ENCODE data around the gene JCHAIN.

DNA sequence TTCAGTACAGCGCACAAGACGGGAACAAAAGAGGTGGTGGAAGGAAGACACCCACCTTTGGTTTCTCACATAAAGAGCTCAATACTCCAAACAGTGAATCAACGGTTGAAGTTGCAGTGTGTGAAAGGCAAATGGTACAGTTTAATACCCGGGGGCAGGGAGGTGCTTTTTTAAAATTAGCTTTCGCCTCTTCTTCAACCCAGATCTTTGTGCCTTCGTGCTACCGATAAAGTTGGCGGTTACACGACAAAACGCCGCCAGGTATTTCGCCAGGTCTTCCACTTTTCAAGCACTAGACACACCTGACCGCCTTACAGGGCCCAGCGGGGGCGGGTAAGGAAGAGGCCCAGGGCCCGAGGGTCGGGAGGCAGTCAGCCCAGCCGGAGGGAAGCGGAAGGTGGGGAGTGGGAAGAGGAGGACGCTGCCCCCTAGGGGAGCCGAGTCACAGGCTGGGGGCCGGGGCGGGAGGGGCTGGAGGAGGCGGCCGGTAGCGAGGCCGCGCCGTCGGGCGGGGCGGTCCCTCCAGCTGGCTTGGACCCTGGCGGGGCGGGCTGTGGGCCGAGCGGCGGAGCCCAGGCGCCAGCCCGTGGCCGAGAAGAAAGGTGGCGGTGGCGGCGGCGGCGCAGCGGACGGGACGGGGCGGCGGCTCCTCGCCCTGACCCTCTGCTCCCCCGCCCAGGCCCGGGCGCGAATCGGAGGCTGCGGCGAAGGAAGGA is 38.1 kb upstream of the JCHAIN start:
- TF ChIP-seq ZNF274 (IDR thresholded peaks at IDR 0.05; ENCODE audit: low read depth, low read length): no peak
- TF ChIP-seq SUZ12 (IDR thresholded peaks at IDR 0.05; ENCODE audit: extremely low read depth, insufficient read depth, insufficient read length): no peak
